AG09319 (cell line): Measurements from ENCODE around the gene SAMD8.

ENCODE experiments used
- DNase-seq: peaks from one replicate; pipeline ENCODE4 v3.0.0-alpha.2; 2010; ENCODE audit warnings: low read depth; ENCODE audit errors: extremely low read depth
- TF ChIP-seq, protein P1 (sequence below): IDR thresholded peaks from 2 replicates; pipeline ENCODE4 v1.5.1; 2011; ENCODE audit warnings: low read depth, mild to moderate bottlenecking, inconsistent platforms, low read length, moderate library complexity

Gene SAMD8

DNA sequence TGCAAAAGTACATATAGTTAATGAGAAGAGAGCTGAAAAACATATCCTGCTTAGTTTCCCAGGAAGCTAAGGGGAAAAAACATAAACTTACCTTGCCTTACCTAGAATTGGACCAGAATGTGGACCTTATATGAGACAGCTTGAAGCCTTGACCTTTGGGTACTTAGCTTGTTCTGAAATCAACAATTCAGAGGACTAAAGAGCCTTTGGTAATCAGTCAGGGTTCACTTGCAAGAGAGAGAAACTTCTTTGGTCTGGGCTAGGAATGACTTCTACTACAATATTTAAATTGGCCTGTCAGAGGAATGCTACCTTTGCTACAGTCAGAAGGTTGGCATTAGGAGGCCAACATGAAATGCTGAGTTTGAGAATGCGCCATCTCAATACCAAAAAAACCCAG, 24.9 kb downstream of the SAMD8 start:
- DNase-seq: no peak
- TF ChIP-seq, protein P1, sequence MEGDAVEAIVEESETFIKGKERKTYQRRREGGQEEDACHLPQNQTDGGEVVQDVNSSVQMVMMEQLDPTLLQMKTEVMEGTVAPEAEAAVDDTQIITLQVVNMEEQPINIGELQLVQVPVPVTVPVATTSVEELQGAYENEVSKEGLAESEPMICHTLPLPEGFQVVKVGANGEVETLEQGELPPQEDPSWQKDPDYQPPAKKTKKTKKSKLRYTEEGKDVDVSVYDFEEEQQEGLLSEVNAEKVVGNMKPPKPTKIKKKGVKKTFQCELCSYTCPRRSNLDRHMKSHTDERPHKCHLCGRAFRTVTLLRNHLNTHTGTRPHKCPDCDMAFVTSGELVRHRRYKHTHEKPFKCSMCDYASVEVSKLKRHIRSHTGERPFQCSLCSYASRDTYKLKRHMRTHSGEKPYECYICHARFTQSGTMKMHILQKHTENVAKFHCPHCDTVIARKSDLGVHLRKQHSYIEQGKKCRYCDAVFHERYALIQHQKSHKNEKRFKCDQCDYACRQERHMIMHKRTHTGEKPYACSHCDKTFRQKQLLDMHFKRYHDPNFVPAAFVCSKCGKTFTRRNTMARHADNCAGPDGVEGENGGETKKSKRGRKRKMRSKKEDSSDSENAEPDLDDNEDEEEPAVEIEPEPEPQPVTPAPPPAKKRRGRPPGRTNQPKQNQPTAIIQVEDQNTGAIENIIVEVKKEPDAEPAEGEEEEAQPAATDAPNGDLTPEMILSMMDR: no peak

DNA sequence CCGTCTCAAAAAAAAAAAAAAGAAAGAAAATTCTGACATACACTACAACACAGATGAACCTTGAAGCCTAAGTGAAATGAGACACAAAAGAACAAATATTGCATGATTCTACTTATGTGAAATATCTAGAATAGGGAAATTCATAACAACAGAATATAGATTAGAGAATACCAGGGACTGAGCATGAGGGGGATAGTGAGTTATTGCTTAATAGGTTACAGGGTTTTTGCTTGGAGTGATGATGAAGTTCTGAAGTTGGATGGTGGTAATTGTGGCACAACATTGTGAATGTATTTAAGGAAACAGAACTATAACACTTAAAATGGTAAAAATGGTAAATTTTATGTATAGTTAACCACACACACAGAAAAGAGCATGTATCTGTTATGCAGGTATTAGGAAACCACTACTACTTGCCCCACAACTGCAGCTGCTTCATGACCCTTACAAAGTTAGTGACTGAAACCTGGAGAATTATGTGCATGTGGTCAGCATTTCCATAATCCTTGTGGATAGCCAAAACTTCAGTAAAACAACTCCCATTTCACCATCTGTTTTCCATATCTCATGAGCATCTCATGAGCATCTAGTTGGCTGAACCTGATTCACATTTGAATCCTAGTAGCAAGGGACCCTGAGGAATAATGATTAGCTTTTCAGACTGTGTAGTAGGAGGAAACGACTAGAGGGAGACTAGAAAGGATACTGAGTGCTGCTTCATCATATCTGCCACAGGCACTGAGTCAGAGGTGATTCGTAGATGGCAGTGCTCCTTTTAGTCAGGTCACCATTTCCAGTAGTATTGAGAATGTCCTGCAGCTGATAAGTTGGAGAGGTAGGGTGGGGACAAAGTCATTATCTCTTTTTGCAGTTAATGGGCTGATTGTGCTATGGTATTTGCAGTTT, 26.3 kb downstream of the SAMD8 start:
- DNase-seq: peak; percentile 64
- TF ChIP-seq, protein P1: no peak

DNA sequence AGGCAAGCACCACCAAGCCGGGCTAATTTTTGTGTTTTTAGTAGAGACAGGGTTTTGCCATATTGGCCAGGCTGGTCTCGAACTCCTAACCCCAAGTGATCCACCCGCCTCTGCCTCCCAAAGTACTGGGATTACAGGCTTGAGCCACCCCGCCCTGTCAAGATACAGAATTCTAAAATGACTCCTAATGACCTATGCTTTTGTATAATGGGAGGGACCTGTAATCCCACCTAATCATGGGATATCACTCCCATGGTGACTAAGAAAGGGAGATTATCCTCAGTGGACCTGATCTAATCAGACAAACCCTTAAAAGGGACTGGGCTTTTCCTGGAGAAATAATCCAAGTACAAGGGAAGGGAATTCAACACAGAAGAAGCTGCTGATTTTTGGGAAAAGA, 28.8 kb downstream of the SAMD8 start:
- DNase-seq: no peak
- TF ChIP-seq, protein P1: no peak

DNA sequence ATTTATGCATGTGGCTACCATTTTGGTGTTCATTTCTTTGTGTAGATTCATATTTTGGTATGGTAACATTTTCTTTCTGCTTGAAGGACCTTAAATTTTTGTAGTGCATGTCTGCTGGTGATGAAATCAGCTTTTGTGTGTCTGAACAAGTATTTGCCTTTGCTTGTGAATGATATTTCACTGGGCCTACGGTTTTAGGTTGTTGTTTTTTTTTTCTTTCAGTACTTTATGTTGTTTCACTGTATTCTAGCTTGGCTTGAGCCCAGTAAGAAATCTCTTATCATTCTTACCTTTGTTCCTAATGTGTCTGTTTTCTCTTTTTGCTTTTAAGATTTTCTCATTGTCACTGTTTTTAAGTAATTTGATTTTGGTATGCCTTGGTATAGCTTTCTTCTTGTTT, 31.9 kb downstream of the SAMD8 start:
- no peak for DNase-seq
- TF ChIP-seq, protein P1: no peak

DNA sequence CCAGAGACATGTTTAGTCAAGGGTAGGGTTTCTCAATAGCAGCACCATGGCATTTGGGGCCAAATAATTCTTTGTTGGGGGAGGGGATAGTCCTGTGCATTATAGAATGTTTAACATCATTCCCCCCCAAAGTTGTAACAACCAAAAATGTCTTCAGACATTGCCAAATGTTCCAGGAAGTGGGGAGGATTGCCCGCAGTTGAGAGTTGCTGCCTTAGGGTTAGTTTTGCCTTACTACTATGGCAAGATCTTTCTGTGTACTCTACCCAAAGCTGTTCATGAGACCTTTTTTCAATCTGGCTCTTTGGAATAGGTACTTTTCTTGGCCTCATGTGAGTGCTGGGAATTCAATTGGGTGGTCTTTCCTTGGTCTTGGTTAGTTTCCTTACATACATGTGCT, 34.1 kb downstream of the SAMD8 start:
- DNase-seq: no peak
- TF ChIP-seq, protein P1: no peak

DNA sequence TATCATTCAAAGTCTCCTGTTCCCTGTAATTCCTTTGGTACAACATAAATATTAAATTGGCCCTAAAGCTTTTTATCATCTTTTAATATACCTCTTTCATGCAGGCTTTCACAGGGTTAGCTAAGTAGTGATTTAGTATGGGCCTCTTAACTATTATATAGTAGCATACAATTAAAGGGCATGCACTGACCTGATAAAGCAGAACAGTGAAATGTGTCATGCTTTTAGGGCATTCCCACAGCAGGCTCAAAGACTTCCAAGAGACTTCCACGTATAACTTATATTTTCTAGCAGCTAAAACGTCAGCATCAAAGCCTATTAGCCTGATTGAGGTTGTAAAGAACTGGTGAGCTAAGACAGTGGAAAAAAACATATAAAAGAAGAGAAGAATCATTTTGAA, 35.3 kb downstream of the SAMD8 start:
- DNase-seq: no peak
- TF ChIP-seq, protein P1: no peak

DNA sequence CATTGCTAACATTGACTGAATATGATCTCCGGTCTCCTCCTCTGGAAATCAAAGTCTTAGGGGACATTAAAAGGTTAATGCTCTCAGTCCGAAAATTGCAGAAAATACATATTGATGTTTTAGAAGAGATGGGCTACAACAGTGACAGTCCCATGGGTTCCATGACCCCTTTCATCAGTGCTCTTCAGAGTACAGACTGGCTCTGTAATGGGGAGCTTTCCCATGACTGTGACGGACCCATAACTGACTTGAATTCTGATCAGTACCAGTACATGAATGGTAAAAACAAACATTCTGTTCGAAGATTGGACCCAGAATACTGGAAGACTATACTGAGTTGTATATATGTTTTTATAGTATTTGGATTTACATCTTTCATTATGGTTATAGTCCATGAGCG, 39.2 kb downstream of the SAMD8 start:
- DNase-seq: no peak
- TF ChIP-seq, protein P1: no peak
